Measurements from ENCODE around the gene NRXN3.

NRXN3 gene

DNA sequence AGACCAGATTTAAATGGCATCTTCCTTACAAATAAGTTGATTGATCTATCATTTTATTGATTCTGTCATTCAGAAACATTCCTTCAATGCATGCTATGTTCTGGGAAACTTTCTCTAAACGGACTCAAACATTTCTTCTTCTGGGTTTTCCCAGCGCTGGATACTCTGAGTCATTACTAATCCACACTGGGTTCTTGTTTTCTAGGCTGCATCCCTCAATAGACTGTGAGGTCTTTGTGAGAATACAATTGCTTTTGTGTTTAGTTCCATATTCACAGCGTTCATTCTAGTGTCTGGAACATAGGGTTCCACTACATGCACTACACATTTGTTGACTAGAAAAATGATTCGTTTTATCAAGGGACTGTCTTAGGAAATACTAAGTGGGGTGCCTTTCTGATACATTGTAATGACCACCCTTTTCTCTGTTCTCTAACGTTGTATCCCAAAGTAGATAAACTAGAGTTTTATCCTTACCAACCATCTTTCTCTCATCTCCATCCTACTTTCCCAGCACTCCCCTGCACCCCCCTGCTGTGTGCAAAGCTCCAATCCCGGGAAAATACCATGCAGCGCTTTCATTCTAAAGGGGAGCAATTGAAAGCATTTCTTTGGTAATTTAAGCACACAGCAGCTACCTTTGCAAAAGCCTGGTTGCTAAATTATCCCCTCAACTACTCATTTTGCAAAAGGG is 1162.5 kb downstream of the NRXN3 start:
- no peak for DNase-seq

DNA sequence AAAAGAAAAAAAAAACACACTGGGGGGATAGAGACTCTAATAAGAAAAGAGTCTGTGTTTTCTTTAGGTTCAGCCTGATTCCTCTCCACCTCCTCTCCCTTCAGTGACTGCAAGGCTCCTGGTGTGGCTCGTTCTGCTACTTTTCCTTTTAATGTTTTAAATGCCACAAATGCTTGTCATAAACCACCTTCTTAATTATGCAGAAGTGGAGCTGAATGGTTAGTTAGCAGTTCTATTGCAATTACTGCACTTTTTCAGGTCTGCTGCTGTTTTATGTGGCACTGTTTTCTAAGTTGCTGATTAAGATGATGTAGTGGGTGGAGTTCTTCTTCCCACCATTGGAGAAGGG is 1163.0 kb downstream of the NRXN3 start:
- no peak for DNase-seq

DNA sequence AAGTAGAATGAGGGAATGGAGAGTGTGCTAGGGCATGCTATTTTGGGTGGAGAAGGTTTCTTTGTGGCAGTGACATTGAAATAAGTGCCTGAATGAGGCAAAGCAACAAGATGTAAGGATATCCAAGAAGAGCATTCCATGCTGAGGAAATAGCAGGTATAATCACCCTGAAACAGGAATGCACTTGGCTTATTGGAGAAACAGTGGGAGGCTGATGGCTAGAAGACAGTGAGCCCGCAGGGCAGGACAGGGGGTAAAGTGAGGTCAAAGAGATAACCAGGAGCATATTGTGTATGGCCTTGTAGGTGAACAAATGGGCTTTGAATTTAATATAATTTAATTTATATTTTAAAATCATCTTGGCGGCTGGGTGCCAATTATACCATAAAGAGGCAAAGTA is 1164.1 kb downstream of the NRXN3 start:
- no peak for DNase-seq

DNA sequence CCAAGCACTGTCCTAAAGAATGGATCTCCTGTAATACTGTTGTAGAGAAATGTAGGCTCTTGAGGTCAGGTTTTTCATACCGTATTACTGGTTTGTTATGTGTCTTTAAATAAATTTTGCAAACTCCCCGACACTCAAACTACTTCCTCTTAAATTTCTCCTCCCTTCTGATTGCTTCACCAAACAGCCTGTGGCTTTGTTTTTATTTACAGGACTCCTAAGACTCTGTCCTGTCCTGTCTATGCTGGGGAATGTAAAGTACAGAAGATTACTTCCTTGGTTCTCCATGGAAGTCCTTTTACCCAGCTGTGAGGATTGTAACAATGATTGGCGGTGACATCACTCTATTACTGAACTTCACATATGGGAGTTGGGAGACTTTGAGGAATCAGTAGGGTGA is 1167.6 kb downstream of the NRXN3 start:
- DNase-seq: no peak

DNA sequence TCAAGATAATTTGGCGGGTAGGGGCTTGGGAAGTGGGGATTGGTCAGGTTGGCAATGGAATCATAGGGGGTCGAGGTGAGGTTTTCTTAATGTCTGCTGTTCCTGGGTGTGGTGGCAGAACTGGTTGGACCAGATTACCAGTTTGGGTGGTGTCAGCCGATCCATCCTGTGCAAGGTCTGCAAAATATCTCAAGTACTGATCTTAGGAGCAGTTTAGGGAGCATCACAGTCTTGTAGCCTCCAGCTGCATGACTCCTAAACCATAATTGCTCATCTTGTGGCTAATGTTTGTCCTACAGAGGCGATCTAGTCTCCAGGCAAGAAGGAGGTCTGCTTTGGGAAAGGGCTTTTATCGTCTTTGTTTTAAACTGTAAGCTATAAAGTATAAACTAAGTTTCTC is 1172.8 kb downstream of the NRXN3 start:
- DNase-seq: no peak

DNA sequence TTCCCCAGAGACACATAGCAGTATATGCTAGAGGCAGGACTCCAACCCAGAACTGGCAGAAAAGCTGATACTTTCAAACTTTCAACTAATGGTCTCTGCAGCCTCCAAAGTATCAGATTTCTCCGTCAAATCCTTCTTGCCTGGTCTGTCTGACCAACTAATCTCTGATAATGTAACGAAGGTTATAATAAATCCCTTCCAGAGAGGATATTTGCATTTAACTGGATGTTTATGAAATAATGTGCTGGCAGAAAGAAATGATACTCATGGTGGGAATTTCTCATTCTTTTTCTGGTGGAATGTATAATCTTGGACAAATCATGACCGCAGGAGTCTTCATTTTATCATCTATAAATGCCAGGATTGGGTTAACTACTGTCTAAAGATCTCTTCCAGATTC is 1180.8 kb downstream of the NRXN3 start:
- DNase-seq: no peak

DNA sequence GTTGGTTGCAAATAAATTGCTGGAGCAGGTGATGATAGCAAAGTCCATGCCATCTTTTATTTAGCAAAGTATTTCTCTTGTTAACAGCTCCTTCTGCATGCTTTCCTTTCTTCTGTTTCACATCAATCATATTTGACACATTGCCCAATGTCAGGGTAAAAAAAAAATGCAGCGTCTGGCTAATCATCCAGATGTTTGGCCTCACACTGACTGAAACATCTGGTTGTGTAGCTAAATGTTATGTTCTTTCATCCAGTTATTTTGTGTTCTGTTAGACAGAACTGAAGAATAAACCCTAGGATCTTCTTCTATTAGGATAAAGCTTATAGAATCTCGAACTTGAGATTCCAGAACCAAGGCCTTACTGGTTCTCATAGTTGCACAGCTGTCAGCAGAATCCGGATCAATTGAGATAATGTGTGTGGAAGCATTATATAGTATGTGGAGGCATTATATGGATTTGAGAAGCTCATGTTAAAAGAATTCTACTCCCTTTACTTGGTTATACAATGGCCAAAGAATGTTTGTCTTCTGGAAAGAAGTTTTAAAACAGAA is 1182.0 kb downstream of the NRXN3 start:
- no peak for DNase-seq

DNA sequence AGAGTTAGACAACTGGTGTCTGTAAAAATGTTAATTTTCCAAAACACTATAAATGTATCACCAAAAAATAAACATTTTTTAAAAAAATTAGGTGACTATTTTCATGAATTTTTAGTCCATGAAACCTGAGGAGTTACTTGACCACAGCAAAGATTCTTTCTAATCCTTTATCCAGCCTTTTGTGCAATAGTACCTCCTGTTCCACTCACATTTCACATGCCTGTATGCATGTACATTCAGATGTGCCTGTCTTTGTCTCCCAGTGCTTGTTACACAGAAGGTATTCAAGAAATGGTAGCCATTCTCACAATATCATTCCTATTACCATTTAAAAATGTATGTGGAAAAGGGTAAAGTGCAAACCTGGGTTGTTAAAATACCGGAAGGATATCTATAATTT is 1184.2 kb downstream of the NRXN3 start:
- DNase-seq: no peak

DNA sequence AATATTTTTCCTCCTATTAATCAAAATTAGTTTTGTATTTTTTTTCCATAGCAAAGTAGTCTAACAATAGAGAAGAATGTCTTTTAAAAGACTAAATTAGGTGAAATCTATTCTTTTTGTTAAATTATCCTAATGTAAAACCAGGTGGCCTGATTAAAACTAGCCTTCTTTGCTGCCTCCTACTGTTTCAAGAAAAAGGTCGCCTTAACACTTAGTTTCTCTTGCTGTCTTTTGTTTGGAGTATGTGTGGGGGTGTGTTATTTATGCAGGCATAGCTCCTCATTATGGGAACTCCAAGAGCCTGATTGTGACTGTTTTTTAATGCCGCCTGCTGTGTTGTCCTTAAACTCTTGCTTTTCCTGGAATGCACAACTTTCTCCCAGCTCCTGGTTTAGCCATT is 1185.9 kb downstream of the NRXN3 start:
- no peak for DNase-seq

DNA sequence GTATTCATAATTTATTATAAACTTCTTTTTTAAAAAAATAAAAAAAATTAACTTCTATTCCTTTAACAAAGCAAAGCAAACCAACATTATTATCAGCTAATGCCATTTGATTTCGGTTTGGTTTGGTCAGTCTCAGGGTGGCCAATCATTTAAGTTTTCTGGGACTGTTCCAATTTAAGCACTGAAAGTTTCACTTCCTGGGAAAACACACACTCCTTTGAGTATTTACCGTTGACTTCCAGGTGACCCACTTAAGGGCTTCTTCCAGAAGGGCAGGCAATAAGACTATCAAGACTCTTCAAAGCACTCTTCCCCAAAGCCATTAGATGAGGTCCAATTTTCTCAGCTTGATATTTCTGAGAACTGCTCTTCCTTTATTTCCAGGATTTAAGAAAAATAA is 1187.1 kb downstream of the NRXN3 start:
- no peak for DNase-seq

DNA sequence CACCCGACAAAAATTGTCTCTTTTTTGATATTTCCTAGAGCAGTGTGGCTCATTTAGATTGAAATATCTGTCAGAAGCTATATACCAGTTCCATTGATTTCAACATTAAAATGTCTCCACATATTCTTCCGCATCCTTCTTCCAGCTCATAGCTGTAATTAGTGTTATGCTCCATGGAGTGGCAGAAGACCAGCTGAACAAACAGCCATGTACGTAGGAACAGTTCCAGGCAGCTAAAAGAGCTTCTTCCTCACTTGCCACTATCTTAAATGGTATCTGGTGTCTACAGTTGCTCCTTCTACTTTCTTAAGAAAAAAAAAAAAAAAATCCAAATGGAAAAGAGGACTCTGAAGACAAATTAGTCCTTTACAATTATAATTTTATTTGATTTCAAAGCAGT is 1193.1 kb downstream of the NRXN3 start:
- DNase-seq: no peak

DNA sequence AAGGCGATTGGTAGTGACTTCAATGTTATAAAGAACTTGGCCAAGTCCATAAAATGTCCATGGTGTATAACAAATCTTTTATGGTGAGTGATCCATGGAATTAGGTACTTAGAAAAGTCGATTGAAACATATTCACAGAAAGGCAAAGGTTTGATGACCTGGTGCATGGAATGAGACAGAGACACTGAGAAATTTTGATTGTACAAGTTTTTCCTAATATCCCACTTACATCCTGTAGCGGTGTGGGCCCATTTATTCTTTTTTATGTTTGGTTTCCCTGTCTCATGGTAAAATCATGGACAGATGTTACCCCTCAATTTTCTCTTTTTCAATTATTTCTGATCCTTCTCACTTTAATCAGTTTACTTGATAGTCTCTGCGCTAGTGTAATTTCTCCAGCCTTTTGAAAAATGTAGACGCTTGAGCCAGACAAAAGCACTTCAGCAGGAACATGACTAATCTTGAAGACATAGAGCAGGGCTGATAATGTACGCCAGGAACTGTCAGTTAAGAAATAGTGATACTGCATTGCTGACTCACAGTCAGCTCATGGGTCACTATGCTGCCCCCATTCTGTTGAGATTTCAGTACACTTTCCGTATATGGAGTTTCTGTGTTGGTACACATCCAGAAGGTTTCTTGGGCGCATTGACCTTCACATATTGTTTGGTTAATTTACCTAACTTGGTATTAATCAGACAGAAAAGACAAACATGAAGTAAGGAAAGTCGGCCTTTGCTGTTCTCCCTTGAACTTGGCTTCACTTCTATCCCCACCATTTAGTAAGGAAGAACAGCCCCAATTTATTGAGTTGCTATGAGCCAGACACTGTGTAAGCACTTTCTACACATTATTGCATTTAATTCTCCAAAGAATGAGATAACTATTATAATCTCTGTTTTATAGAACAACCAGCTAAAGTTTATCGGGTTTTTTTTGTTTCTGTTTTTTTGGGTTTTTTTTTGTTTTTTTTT is 1199.5 kb downstream of the NRXN3 start:
- DNase-seq: no peak

DNA sequence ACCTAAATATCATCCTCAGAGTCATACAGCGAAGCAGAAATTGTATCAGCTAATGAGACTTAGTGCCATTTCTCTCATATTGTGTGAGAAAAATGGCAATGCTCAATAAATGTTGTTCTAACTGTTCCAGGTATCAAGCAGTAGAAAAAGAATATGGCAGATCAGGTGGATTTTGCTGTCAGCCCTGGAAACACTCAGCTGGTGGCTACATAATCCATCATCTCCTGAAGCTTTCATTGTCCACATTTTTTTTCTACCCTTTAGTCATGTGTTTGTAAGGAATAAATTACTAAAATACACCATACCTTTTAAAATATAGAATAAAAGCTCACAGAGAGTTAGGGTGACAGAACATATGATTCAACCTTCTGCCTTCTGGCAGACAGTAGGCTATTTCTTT is 1200.8 kb downstream of the NRXN3 start:
- DNase-seq: no peak

DNA sequence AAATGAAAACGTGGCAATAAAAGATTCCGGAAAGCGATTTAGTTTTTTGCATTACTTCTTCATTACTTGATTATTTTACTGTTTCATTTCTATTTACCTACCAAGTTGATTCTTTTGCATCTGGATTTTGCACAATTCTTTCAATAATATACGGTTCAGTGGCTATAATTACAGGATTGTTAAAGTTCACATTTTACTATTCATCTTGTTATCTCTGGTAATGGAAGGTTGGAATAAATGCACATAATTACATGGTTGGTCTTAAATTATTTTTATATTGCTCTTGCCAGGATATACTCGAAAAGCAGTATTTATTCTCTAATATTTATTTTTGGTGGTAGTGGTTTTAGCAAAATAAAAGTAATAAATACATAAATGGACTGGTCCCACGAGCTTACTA is 1203.3 kb downstream of the NRXN3 start:
- no peak for DNase-seq

DNA sequence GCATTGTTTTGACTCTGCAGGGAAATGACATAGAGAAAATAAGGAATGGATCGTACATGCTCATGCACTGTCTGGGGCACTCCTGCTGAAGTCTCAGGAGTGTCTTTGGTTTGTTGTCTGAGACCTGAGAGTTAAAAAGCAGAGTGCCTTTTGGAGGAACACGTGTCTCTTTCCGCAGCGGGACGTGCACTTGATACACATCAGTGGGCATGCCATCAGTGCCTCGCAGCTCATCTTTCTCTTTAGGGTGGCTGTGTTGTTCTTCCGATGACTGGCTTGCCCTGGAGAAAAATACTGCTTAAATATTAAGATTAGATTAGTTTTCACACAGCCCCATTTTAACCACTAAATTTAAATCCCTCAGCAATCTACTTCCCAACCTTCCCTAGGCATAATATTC is 1205.2 kb downstream of the NRXN3 start:
- no peak for DNase-seq

DNA sequence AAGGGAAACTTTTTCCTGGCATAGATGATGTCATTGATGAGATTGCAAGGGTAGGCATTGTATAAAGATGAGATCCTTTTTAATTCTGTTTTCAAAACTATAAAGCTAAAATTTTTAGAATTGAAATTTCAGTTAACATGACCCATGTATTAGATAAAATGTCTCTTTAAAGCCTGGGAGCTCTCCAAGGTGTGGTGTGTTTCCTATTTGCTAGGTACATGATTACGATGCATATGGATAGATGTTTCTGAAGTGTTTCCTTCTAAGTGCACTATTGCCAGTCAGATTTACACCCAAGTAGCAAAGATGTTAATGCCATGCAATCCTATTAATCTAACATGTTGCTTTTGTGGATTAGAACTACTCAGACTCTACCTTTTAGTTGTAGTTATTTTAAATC is 1206.4 kb downstream of the NRXN3 start:
- DNase-seq: no peak

DNA sequence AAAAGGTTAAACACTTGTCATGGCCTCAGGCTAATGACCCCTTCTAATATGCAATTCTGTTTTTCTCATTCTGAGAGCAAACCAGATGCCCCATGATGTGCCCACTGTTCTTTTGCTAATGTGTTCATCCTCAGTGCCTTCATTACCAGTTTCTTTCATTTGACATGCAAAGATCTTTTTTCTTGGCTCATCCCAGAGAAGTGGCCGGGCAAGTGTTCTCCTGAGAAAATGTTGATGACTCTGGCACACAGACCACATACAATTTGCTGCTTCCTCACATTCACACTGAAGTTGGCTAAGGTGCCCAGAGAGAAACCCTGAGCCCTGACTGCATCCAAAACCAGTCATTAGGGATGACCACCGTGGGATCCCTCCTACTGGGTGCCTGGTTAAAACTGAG is 1207.8 kb downstream of the NRXN3 start:
- DNase-seq: no peak

DNA sequence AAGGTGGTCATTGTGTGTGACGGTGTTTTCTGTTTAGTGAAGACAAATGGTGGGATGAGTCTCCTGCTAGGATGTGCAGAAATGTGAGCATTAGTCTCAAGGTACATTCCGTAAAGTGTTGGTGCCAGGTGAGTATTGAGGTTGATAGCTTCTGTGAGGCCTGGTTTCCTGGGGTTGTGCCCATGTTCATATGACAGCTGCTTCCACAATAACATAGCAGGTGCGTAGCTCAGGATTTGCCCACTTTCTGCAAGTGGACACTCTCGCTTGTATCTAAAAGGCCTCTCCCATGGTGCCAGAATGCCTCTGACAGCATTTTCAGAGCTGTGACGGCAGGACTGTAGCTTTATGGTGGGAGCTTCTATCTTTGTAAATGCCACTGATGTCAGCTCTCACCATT is 1209.1 kb downstream of the NRXN3 start:
- DNase-seq: no peak

DNA sequence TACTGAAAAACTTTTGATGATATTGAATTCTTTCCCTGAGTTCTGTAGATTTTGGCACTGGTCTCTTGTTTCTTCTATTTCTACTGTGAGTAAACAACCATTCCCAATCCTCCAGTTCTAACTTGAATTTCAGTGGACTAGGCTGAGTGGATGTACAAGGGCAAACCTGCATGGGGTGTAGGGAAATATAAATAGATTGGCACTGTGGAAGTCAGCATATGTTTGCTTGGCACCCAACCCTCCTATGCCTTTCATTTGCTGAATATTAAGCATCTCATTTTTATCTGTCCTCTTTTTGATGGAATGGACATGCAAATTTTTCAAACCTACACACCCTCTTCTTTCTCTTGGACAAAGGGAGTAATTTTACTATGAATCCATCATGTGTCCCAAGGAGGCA is 1212.9 kb downstream of the NRXN3 start:
- DNase-seq: no peak

DNA sequence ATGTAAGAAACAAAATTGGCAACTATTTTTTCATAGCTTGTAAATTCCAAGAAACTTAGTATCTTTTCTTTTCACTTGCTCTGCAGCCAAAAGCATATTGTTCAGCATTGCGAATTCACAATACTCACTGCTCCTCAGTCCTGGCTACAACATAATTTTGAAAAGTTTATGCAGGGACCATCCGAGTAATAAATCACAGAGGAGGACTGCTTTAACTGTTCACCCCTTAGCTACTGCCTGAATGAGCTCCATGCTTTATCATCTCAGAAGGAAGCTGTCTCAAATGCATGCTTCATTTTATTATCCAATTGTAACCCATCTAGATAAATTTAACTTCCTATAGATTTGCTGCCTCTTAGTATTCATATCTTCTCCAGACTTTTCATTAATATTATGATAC is 1213.3 kb downstream of the NRXN3 start:
- DNase-seq: no peak

DNA sequence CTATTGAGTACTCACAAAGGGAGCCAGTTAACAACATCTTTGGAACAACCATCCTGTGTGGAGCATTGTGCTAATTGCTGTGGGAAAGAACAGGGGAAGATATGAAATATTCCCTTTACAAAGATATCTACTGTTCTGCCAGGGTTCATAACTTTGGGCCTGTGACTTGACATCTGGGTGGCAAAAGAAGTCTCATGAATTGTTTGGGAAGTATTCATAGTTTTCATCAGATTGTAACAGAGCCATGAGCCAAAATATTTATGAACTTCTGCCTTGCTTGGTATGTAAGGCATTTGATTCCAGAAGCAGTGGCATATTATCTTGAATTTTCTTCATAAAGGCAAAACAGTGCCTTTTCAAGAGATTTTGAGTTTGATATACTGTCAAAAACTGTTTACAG is 1224.9 kb downstream of the NRXN3 start:
- DNase-seq: no peak

DNA sequence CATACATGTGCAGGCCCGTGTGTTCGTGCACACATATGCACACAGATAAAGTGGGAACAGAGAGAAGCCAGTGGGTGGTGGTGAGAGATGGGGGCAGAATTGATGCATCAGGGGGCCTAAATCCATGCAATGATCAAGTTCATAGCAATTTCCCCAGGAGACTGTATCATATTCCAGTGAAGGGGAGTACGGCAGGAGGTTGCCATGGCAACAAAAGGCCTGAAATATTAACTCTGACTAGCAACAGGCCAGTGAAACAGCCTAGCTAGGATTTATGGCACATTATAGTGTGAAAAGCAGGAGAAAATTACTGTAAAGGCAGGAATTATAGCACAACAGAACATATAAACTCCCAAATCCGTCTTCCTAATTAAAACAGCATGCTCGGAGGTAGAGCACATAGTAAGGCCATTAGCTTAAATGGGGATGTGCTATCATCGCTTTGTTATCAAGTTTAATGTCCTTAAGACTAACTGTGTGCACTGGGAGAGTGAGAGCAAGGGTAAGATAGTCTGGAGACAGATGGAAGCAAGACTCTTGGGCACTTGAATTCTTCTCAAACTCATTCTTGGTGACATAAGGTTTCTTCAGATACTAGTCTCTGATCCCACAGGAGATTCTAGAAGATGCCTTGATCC is 1234.8 kb downstream of the NRXN3 start:
- DNase-seq: no peak

DNA sequence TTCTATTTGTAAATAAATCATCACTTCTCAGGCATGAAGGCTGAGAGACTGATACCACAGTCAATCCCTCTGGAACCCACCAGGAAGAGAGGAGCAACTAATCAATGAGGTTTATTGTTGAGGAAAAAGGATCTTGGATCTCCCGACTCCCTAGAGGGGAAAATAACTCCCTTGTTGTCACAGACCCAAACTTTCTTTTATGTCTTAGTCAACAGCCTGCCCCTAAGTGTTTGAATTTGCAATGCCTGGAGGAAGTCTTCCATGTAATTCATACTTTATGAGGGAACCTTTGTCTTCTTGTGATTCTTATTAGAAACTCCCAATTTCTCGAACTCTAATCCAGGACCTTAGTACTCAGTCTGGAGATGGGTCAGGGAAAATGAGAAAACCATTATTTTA is 1235.3 kb downstream of the NRXN3 start:
- DNase-seq: no peak

DNA sequence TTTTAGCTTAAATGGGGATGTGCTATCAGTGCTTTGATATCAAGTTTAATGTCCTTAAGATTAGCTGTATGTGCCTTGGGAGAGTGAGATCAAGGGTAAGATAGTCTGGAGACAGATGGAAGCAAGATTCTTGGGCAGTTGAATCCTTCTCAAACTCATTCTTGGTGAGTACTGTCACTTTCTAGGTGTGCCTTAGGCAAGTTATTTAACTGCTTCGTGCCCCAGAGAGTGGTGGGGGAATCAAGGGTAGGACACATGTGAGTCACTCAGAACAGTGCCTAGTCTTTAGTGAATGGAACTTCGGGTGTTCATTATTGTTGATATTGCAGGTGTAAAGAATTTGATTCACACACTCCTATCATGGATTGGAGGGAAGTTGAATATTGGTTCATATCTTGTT is 1237.4 kb downstream of the NRXN3 start:
- DNase-seq: no peak

Measured in activated gamma-delta T cell treated with Interleukin-2 at 50 U/mL for 16 hours (primary cell).